Upper lobe of left lung (tissue), 4 donors: Measurements from ENCODE around the gene EIF5A.

Experiments
- POLR2A ChIP-seq, 4 donors: fragments of 450-650 bp; IDR thresholded peaks; one replicate each; pipeline ENCODE4 v1.5.1; 2016 to 2017; ENCODE audit warnings: antibody characterized with exemption in 4 of 4, mild to moderate bottlenecking in 2 of 4
- POLR2AphosphoS5 ChIP-seq, 2 donors: sonication (generic); formaldehyde crosslinking; IDR thresholded peaks; one replicate each; pipeline ENCODE4 v1.5.1; 2017; ENCODE audit warnings: antibody characterized with exemption in 2 of 2
- TF ChIP-seq, protein P1 (sequence below), 6 experiments: fragments of 450-650 bp in 4 of 6; fragments of 200-600 bp in 2 of 6; sonication (generic) in 2 of 6; IDR thresholded peaks; one replicate each; pipeline ENCODE4 v1.5.1; 2016 to 2019; ENCODE audit warnings: antibody characterized with exemption in 6 of 6

DNA sequence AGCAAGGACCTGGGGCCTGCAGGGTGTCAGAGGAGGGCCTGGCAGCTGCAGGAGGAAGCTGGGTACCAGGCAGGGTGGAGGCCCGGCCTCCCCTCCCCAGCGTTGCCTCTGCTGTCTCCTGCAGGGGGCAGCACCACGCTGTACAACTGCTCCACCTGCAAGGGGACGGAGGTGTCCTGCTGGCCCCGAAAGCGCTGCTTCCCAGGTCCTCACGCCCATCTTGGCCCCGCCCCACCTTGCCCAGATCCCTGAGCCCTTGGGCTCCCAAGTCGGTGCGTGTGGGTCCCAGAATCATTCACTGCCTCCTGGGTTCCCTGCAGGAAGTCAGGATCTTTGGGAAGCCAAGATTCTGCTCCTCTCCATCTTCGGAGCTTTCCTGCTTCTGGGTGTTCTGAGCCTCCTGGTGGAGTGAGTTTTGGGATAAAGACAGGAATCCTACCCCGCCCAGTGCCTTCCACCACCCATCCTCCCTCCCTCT, 48.7 kb downstream of the EIF5A start:
- TF ChIP-seq POLR2A (IDR thresholded peaks at IDR 0.05) (no peak), POLR2AphosphoS5 (IDR thresholded peaks at IDR 0.05) (peak in 1 of 2 donors; percentile 34)
- TF ChIP-seq, protein P1, sequence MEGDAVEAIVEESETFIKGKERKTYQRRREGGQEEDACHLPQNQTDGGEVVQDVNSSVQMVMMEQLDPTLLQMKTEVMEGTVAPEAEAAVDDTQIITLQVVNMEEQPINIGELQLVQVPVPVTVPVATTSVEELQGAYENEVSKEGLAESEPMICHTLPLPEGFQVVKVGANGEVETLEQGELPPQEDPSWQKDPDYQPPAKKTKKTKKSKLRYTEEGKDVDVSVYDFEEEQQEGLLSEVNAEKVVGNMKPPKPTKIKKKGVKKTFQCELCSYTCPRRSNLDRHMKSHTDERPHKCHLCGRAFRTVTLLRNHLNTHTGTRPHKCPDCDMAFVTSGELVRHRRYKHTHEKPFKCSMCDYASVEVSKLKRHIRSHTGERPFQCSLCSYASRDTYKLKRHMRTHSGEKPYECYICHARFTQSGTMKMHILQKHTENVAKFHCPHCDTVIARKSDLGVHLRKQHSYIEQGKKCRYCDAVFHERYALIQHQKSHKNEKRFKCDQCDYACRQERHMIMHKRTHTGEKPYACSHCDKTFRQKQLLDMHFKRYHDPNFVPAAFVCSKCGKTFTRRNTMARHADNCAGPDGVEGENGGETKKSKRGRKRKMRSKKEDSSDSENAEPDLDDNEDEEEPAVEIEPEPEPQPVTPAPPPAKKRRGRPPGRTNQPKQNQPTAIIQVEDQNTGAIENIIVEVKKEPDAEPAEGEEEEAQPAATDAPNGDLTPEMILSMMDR (IDR thresholded peaks at IDR 0.05), result peak; percentile 87 to 95 (median 94)
